Measurements from ENCODE around the gene NT5DC4. TPM values are rescaled to one million over a fixed set of nuclear protein-coding genes. Genes with fewer than 3 reads are reported as not detected.

Gene NT5DC4
- total and polyA plus RNA-seq, 4 donors = 1.2 TPM; not detected in 3

- Histone ChIP-seq H3K9ac (ENCODE audit: low read depth in 1 of 2, low read length in 2 of 2) (no peak overlapping the region), H3K36me3 (ENCODE audit: control insufficient read depth in 4 of 4, insufficient read depth in 3 of 4, low read depth in 1 of 4, low read length in 3 of 4) (no peaks in the 10 kb centered on the region), H3K4me3 (ENCODE audit: low read depth in 1 of 3, low read length in 3 of 3) (no peak overlapping the region), H3K27ac (ENCODE audit: low read depth in 1 of 2, low read length in 2 of 2) (no peak overlapping the region), H3K4me1 (ENCODE audit: control insufficient read depth in 4 of 4, insufficient read depth in 4 of 4, low read length in 3 of 4) (peaks cover 0 to 11% (median 5%) of the 10 kb centered on the region in 4 donors), H3K27me3 (ENCODE audit: control insufficient read depth in 4 of 4, insufficient read depth in 4 of 4, low read length in 3 of 4) (no peaks in the 10 kb centered on the region), H3K9me3 (ENCODE audit: control insufficient read depth in 4 of 4, low read length in 3 of 4) (no peaks in the 10 kb centered on the region)
- TF ChIP-seq ZBTB33 (IDR thresholded peaks at IDR 0.05) (no peak), HNF4A (conservative IDR thresholded peaks at IDR 0.05) (no peak), REST (IDR thresholded peaks at IDR 0.05) (no peak), CTCF (IDR thresholded peaks at IDR 0.05; ENCODE audit: low read depth, low read length, missing input control) (no peak)
- DNase-seq (ENCODE audit: low spot score) = no peak
- WGBS = 91% methylated on average over 2 of the region's 2 CpGs
Observed at GRCh38 chr2:112758711-112759110, 37.9 kb downstream of the NT5DC4 start.

GRCh38 chr2:112760149-112760548 is 39.3 kb downstream of the NT5DC4 start:
- peaks cover 3 to 18% (median 12%) of the 10 kb centered on the region in 4 donors for H3K4me1 ChIP-seq (ENCODE audit: control insufficient read depth in 4 of 4, insufficient read depth in 4 of 4, low read length in 3 of 4)
- H3K4me3 ChIP-seq (ENCODE audit: low read depth in 1 of 3, low read length in 3 of 3) = no peak overlapping the region
- DNase-seq (ENCODE audit: low spot score) = no peak
- H3K27ac ChIP-seq (ENCODE audit: low read depth in 1 of 2, low read length in 2 of 2) = no peak overlapping the region
- WGBS = 93% methylated on average over 1 of the region's 1 CpG
- no peak for TF ChIP-seq REST (IDR thresholded peaks at IDR 0.05)
- no peak for TF ChIP-seq RAD21 (IDR thresholded peaks at IDR 0.05)
- no peak for TF ChIP-seq FOXA2 (IDR thresholded peaks at IDR 0.05)
- TF ChIP-seq MAX (IDR thresholded peaks at IDR 0.05) = no peak
- no peak for TF ChIP-seq JUND (IDR thresholded peaks at IDR 0.05)
- no peaks in the 10 kb centered on the region for H3K27me3 ChIP-seq (ENCODE audit: control insufficient read depth in 4 of 4, insufficient read depth in 4 of 4, low read length in 3 of 4)
- no peaks in the 10 kb centered on the region for H3K9me3 ChIP-seq (ENCODE audit: control insufficient read depth in 4 of 4, low read length in 3 of 4)
- no peaks in the 10 kb centered on the region for H3K36me3 ChIP-seq (ENCODE audit: control insufficient read depth in 4 of 4, insufficient read depth in 3 of 4, low read depth in 1 of 4, low read length in 3 of 4)
- H3K9ac ChIP-seq (ENCODE audit: low read depth in 1 of 2, low read length in 2 of 2) = no peak overlapping the region
